ENCODE results near the gene MAP9.

Gene MAP9

DNA sequence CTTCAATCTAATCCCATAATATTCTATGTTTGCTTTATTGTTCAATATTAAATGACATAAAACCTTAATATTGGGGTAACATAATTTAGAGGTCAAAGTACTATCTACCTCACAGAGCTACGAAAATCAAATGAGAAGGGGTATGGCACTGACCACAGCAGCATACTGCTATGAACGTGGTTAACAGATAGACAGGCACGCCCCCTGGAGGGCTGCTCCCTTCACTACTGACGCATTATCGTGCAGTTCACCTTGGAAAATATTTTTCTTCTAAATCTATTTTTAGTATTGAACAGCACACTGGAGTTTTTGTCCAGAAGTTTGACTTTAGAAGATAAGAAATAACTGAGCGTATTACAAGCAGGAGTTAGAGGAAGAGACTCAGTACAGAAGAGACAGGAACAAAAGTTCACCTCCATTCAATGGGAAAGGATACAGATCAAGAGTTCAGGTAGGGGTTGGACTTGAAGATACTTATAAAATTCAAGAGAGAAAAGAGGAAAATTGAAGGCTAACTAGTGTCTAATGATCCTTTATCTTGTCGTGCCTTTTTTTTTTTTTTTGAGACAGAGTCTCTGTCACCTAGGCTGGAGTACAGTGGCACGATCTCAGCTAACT is 22.7 kb downstream of the MAP9 start:
- TF ChIP-seq CREB1 (IDR thresholded peaks at IDR 0.05; ENCODE audit: low read depth) (no peak), FOXM1 (IDR thresholded peaks at IDR 0.05; ENCODE audit: borderline replicate concordance, low read depth) (no peak), RAD21 (IDR thresholded peaks at IDR 0.05; ENCODE audit: low read depth) (peak; percentile 66), NFIC (IDR thresholded peaks at IDR 0.05) (no peak), EP300 (IDR thresholded peaks at IDR 0.05; ENCODE audit: borderline replicate concordance) (no peak), TAF1 (IDR thresholded peaks at IDR 0.05; ENCODE audit: low read depth) (no peak)
- TF ChIP-seq, protein P1, sequence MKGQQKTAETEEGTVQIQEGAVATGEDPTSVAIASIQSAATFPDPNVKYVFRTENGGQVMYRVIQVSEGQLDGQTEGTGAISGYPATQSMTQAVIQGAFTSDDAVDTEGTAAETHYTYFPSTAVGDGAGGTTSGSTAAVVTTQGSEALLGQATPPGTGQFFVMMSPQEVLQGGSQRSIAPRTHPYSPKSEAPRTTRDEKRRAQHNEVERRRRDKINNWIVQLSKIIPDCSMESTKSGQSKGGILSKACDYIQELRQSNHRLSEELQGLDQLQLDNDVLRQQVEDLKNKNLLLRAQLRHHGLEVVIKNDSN (IDR thresholded peaks at IDR 0.05) = no peak

DNA sequence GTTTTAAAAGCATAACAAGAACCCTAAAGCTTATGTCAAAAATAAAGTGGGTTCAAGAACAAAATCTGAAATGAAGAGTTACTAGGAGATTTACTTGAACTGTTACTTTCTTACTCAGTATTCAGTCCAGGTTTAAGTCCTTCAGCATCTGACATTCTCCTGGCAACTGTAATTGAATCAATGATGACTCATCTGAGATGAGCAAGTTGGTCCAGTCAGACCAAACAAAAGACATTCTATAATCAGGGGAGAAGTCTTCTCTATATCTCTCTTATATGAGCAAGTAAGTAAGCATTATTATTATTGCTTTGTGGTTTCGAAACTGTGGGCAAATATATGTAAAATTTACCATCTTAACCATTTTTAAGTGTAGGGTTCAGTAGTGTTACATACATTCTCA is 34.6 kb downstream of the MAP9 start:
- TF ChIP-seq, protein P2, sequence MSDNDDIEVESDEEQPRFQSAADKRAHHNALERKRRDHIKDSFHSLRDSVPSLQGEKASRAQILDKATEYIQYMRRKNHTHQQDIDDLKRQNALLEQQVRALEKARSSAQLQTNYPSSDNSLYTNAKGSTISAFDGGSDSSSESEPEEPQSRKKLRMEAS (IDR thresholded peaks at IDR 0.05) = no peak
- TF ChIP-seq NFIC (IDR thresholded peaks at IDR 0.05) = no peak
- TF ChIP-seq TAF1 (IDR thresholded peaks at IDR 0.05; ENCODE audit: low read depth) = no peak
- TF ChIP-seq, protein P1 (IDR thresholded peaks at IDR 0.05) = no peak

DNA sequence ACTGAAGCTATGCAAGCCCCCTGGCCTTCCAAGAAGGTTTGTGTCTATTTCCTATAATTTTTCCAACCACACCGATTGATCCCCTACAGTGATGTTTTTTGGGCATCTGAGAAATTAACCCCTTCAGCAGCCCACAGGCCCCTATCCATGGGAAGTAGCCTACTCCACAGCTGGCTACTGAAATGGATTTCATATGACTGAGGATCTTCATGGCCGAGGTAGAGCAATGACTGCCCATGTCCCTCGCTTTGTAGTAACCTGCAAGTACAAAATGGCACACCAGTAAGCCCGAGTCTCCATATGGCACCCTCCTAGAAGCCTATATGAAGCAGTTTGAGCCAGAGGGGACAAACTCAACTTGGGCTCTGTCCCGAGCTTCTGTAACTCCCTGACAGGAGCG is 36.8 kb downstream of the MAP9 start:
- TF ChIP-seq TEAD4 (IDR thresholded peaks at IDR 0.05) (no peak), EGR1 (IDR thresholded peaks at IDR 0.05) (no peak), YY1 (IDR thresholded peaks at IDR 0.05; ENCODE audit: low read depth) (no peak), EP300 (IDR thresholded peaks at IDR 0.05; ENCODE audit: borderline replicate concordance) (no peak), CEBPB (IDR thresholded peaks at IDR 0.05) (no peak), TAF1 (IDR thresholded peaks at IDR 0.05; ENCODE audit: low read depth) (no peak), ZBTB7A (IDR thresholded peaks at IDR 0.05; ENCODE audit: low read depth) (no peak), RAD21 (IDR thresholded peaks at IDR 0.05; ENCODE audit: low read depth) (no peak), FOXM1 (IDR thresholded peaks at IDR 0.05; ENCODE audit: borderline replicate concordance, low read depth) (no peak), CREB1 (IDR thresholded peaks at IDR 0.05; ENCODE audit: low read depth) (no peak), TCF12 (IDR thresholded peaks at IDR 0.05; ENCODE audit: low read depth) (no peak), NFIC (IDR thresholded peaks at IDR 0.05) (no peak)
- TF ChIP-seq, protein P2 (IDR thresholded peaks at IDR 0.05) = no peak
- TF ChIP-seq, protein P3, sequence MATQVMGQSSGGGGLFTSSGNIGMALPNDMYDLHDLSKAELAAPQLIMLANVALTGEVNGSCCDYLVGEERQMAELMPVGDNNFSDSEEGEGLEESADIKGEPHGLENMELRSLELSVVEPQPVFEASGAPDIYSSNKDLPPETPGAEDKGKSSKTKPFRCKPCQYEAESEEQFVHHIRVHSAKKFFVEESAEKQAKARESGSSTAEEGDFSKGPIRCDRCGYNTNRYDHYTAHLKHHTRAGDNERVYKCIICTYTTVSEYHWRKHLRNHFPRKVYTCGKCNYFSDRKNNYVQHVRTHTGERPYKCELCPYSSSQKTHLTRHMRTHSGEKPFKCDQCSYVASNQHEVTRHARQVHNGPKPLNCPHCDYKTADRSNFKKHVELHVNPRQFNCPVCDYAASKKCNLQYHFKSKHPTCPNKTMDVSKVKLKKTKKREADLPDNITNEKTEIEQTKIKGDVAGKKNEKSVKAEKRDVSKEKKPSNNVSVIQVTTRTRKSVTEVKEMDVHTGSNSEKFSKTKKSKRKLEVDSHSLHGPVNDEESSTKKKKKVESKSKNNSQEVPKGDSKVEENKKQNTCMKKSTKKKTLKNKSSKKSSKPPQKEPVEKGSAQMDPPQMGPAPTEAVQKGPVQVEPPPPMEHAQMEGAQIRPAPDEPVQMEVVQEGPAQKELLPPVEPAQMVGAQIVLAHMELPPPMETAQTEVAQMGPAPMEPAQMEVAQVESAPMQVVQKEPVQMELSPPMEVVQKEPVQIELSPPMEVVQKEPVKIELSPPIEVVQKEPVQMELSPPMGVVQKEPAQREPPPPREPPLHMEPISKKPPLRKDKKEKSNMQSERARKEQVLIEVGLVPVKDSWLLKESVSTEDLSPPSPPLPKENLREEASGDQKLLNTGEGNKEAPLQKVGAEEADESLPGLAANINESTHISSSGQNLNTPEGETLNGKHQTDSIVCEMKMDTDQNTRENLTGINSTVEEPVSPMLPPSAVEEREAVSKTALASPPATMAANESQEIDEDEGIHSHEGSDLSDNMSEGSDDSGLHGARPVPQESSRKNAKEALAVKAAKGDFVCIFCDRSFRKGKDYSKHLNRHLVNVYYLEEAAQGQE (IDR thresholded peaks at IDR 0.05; ENCODE audit: low read depth) = no peak
- TF ChIP-seq, protein P1 (IDR thresholded peaks at IDR 0.05) = no peak

DNA sequence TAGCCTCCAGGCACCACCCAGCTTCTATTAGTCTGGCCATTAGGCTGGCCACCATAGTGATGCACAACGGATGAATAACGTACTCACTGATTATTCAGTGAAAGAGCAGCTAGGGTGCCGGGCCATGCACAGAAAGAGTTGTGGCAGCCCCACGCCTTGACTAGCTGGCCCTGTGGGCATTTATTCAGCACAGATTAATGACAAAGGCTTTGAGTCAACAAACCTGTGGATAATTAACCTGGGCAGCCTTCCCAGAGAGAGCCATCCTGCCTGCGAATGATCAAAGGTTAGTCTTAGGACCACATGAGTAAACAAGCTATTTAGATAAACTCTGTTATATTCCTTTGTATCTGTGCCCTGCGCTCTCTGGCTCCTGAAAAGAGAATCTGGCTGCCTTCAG is 37.2 kb downstream of the MAP9 start:
- TF ChIP-seq YY1 (IDR thresholded peaks at IDR 0.05; ENCODE audit: low read depth) (no peak), RAD21 (IDR thresholded peaks at IDR 0.05; ENCODE audit: low read depth) (no peak), CEBPB (IDR thresholded peaks at IDR 0.05) (no peak), FOXM1 (IDR thresholded peaks at IDR 0.05; ENCODE audit: borderline replicate concordance, low read depth) (no peak), TAF1 (IDR thresholded peaks at IDR 0.05; ENCODE audit: low read depth) (no peak), TCF12 (IDR thresholded peaks at IDR 0.05; ENCODE audit: low read depth) (no peak), NFIC (IDR thresholded peaks at IDR 0.05) (no peak), ZBTB7A (IDR thresholded peaks at IDR 0.05; ENCODE audit: low read depth) (no peak), CREB1 (IDR thresholded peaks at IDR 0.05; ENCODE audit: low read depth) (no peak), EP300 (IDR thresholded peaks at IDR 0.05; ENCODE audit: borderline replicate concordance) (no peak), TEAD4 (IDR thresholded peaks at IDR 0.05) (no peak)
- TF ChIP-seq, protein P1 (IDR thresholded peaks at IDR 0.05) = no peak
- TF ChIP-seq, protein P2 (IDR thresholded peaks at IDR 0.05) = no peak
- TF ChIP-seq, protein P3 (IDR thresholded peaks at IDR 0.05; ENCODE audit: low read depth) = no peak

DNA sequence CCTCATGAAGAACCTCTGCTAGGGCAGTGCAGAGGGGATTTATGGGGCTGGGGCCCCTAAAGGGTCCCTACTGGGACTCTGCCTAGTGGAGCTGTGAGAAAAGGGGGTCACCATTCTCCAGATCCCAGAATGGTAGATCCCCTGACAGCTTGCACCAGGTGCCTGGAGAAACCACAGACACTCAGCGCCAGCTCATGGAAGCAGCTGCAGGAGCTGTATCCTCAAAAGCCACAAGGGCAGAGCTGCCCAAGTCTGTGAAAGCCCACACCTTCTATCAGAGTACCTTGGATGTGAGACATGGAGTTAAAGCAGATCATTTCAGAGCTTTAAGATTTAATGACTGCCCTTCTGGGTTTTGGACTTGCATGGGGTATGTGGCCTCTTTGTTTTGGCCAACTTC is 38.6 kb downstream of the MAP9 start:
- TF ChIP-seq FOXM1 (IDR thresholded peaks at IDR 0.05; ENCODE audit: borderline replicate concordance, low read depth) (no peak), TAF1 (IDR thresholded peaks at IDR 0.05; ENCODE audit: low read depth) (no peak), TEAD4 (IDR thresholded peaks at IDR 0.05) (no peak), NFIC (IDR thresholded peaks at IDR 0.05) (no peak), TCF12 (IDR thresholded peaks at IDR 0.05; ENCODE audit: low read depth) (no peak), RAD21 (IDR thresholded peaks at IDR 0.05; ENCODE audit: low read depth) (no peak), EGR1 (IDR thresholded peaks at IDR 0.05) (no peak), EP300 (IDR thresholded peaks at IDR 0.05; ENCODE audit: borderline replicate concordance) (no peak), CEBPB (IDR thresholded peaks at IDR 0.05) (no peak), YY1 (IDR thresholded peaks at IDR 0.05; ENCODE audit: low read depth) (no peak), ZBTB7A (IDR thresholded peaks at IDR 0.05; ENCODE audit: low read depth) (no peak), CREB1 (IDR thresholded peaks at IDR 0.05; ENCODE audit: low read depth) (no peak)
- TF ChIP-seq, protein P2 (IDR thresholded peaks at IDR 0.05) = no peak
- TF ChIP-seq, protein P1 (IDR thresholded peaks at IDR 0.05) = no peak
- TF ChIP-seq, protein P3 (IDR thresholded peaks at IDR 0.05; ENCODE audit: low read depth) = no peak
